ENCODE measurements around the gene DCUN1D3.
A peak's percentile ranks its signal among the peaks of the same experiment; 100 is the strongest.

DCUN1D3 gene

GRCh38 chr16:20918486-20919239, 18.5 kb upstream of the DCUN1D3 start:
- DNase-seq = no peak

- DNase-seq = no peak
Observed at GRCh38 chr16:20916942-20917341, 16.8 kb upstream of the DCUN1D3 start.

GRCh38 chr16:20916289-20916688, 16.1 kb upstream of the DCUN1D3 start:
- no peak for DNase-seq

GRCh38 chr16:20911361-20911760, 11.2 kb upstream of the DCUN1D3 start:
- peak; percentile 22 for DNase-seq

GRCh38 chr16:20910781-20911321, 10.7 kb upstream of the DCUN1D3 start:
- no peak for DNase-seq

GRCh38 chr16:20906341-20907255, 6.4 kb upstream of the DCUN1D3 start:
- no peak for DNase-seq

GRCh38 chr16:20905576-20905975, 5.4 kb upstream of the DCUN1D3 start:
- DNase-seq = no peak

GRCh38 chr16:20904507-20905081, 4.4 kb upstream of the DCUN1D3 start:
- no peak for DNase-seq

GRCh38 chr16:20903899-20904506, 3.8 kb upstream of the DCUN1D3 start:
- DNase-seq = no peak

GRCh38 chr16:20903116-20903898, 3.1 kb upstream of the DCUN1D3 start:
- DNase-seq = no peak

GRCh38 chr16:20902426-20902825, 2.3 kb upstream of the DCUN1D3 start:
- DNase-seq = peak; percentile 68

- peak; percentile 63 for DNase-seq
Observed at GRCh38 chr16:20901436-20902112, 1.4 kb upstream of the DCUN1D3 start.

GRCh38 chr16:20901068-20901435, 894 bp upstream of the DCUN1D3 start:
- peak; percentile 61 for DNase-seq

- peak; percentile 70 for DNase-seq
Observed at GRCh38 chr16:20899477-20900298, 470 bp downstream of the DCUN1D3 start.

GRCh38 chr16:20899071-20899470, 1.1 kb downstream of the DCUN1D3 start:
- DNase-seq = no peak

GRCh38 chr16:20897922-20898321, 2.2 kb downstream of the DCUN1D3 start:
- DNase-seq = no peak

- no peak for DNase-seq
Observed at GRCh38 chr16:20897253-20897897, 2.8 kb downstream of the DCUN1D3 start.

- no peak for DNase-seq
Observed at GRCh38 chr16:20894388-20894787, 5.8 kb downstream of the DCUN1D3 start.

- no peak for DNase-seq
Observed at GRCh38 chr16:20889625-20890275, 10.4 kb downstream of the DCUN1D3 start.

GRCh38 chr16:20887207-20887606, 13.0 kb downstream of the DCUN1D3 start:
- DNase-seq = no peak
